Measurements from ENCODE around the gene NOTCH1. TPM values are rescaled to one million over a fixed set of nuclear protein-coding genes. Genes with fewer than 3 reads are reported as not detected.

The NOTCH1 gene
- total and polyA plus RNA-seq, 2 of the 13 experiments (the other 11 are each of a cell fraction or from before 2014, with no cell fraction given), result 0.09 to 0.35 TPM

- no peak for TF ChIP-seq ZNF512B (CRISPR knock-in tag; IDR thresholded peaks at IDR 0.05; ENCODE audit: borderline replicate concordance)
- no peak for TF ChIP-seq SRY (CRISPR knock-in tag; IDR thresholded peaks at IDR 0.05)
- no peak for TF ChIP-seq CHD2 (IDR thresholded peaks at IDR 0.05; ENCODE audit: low read depth, low read length)
- no peak for TF ChIP-seq ZNF576 (CRISPR knock-in tag; IDR thresholded peaks at IDR 0.05)
- no peak for TF ChIP-seq RFXAP (CRISPR knock-in tag; IDR thresholded peaks at IDR 0.05; ENCODE audit: borderline replicate concordance)
- TF ChIP-seq ZMAT3 (CRISPR knock-in tag; conservative IDR thresholded peaks at IDR 0.05), result 0 out of 2 replicates have a peak, but pooled peaks have one; percentile 12
- TF ChIP-seq ZNF564 (CRISPR knock-in tag; IDR thresholded peaks at IDR 0.05), result 0 out of 2 replicates have a peak, but pooled peaks have one; percentile 46
- no peak for TF ChIP-seq ZBTB2 (CRISPR knock-in tag; IDR thresholded peaks at IDR 0.05; ENCODE audit: low read depth)
- no peak for TF ChIP-seq ZNF333 (CRISPR knock-in tag; IDR thresholded peaks at IDR 0.05; ENCODE audit: borderline replicate concordance)
- no peak for TF ChIP-seq AHR (CRISPR knock-in tag; IDR thresholded peaks at IDR 0.05)
- no peak for TF ChIP-seq ZNF713 (CRISPR knock-in tag; IDR thresholded peaks at IDR 0.05)
- TF ChIP-seq ZNF569 (CRISPR knock-in tag; IDR thresholded peaks at IDR 0.05; ENCODE audit: borderline replicate concordance), result no peak
- TF ChIP-seq ARID3A (IDR thresholded peaks at IDR 0.05; ENCODE audit: low read depth, low read length), result no peak
- no peak for TF ChIP-seq BRCA1 (CRISPR knock-in tag; IDR thresholded peaks at IDR 0.05)
- TF ChIP-seq PITX1 (CRISPR knock-in tag; IDR thresholded peaks at IDR 0.05), result no peak
- TF ChIP-seq NR2C2 (CRISPR knock-in tag; IDR thresholded peaks at IDR 0.05; ENCODE audit: borderline replicate concordance), result no peak
- TF ChIP-seq ZNF792 (CRISPR knock-in tag; IDR thresholded peaks at IDR 0.05), result no peak
- TF ChIP-seq ZBTB43 (CRISPR knock-in tag; conservative IDR thresholded peaks at IDR 0.05), result no peak
- TF ChIP-seq ZNF414 (CRISPR knock-in tag; IDR thresholded peaks at IDR 0.05), result no peak
- TF ChIP-seq POGK (CRISPR knock-in tag; conservative IDR thresholded peaks at IDR 0.05), result no peak; the same call in 1 of the 2 replicates
Measured at GRCh38 chr9:136483589-136484152, 62.2 kb downstream of the NOTCH1 start (continued).
